ENCODE data around the gene ASB14.

DNA sequence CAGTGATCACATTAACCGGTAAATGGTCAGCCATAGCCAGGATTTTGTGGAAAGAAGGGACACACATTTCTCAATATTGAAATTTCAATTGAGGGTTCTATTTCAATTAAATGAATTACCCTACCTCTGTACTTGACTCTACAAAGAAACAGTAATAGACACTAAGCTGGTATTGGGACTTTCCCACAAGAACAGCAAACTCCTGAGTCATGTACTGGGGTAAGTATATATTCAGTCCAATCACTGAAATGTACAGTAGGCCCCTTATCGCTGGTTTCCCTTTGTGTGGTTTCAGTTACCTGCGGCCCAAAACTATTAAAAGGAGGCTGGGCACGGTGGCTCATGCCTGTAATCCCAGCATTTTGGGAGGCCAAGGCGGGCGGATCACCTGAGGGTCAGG is 17.6 kb downstream of the ASB14 start:
- TF ChIP-seq, protein P1, sequence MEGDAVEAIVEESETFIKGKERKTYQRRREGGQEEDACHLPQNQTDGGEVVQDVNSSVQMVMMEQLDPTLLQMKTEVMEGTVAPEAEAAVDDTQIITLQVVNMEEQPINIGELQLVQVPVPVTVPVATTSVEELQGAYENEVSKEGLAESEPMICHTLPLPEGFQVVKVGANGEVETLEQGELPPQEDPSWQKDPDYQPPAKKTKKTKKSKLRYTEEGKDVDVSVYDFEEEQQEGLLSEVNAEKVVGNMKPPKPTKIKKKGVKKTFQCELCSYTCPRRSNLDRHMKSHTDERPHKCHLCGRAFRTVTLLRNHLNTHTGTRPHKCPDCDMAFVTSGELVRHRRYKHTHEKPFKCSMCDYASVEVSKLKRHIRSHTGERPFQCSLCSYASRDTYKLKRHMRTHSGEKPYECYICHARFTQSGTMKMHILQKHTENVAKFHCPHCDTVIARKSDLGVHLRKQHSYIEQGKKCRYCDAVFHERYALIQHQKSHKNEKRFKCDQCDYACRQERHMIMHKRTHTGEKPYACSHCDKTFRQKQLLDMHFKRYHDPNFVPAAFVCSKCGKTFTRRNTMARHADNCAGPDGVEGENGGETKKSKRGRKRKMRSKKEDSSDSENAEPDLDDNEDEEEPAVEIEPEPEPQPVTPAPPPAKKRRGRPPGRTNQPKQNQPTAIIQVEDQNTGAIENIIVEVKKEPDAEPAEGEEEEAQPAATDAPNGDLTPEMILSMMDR (conservative IDR thresholded peaks at IDR 0.05), result no peak
- TF ChIP-seq EZH2 (IDR thresholded peaks at IDR 0.05; ENCODE audit: low read depth), result no peak
